A172 (cell line): Measurements from ENCODE around the gene GJA1. TPM values are rescaled to one million over a fixed set of nuclear protein-coding genes. Genes with fewer than 3 reads are reported as not detected.
"Not testable (repeated sequence)": the region's sequence is repeated elsewhere in the genome, so short reads cannot be mapped to it uniquely, and the experiment has no call there.

Source experiments
- DNase-seq: peaks from one replicate; pipeline ENCODE4 v3.0.0-alpha.2; 2015; ENCODE audit warnings: low spot score
- total RNA-seq: library from RNA; depleted of rRNA; stranded (reverse); fragments of >200 nt; shearing (Covaris generic); gene quantifications from 2 replicates; pipeline ENCODE4 v1.2.3, GENCODE V29; 2014; rRNA removed

GJA1 gene
- 59.4 and 65.3 TPM in 2 replicates for total RNA-seq

DNA sequence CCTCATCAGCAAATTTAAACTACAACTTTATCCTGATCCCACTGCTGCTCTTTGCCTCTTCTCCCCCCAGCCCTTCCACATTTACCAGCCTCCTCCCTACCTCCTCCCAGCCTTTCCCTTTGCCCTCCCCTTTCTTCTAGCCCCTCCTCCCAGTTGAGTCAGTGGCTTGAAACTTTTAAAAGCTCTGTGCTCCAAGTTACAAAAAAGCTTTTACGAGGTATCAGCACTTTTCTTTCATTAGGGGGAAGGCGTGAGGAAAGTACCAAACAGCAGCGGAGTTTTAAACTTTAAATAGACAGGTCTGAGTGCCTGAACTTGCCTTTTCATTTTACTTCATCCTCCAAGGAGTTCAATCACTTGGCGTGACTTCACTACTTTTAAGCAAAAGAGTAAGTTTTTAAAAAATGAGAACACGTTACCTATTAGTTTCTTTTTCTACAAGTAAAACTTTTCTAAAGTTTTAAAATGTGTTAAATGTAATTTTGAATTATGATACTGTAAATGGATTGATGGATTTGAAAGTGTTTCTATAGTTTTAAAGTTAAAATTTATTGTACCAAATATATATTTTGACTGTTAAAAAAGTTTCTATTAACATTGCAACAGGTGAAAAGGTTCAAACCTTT lies at the start of gene GJA1:
GJA1 (plus strand) TSS at position 203 of the 626 bp plus-strand sequence. CDS start 11,202 bp downstream, outside the sequence.
- peak; percentile 74 for DNase-seq

DNA sequence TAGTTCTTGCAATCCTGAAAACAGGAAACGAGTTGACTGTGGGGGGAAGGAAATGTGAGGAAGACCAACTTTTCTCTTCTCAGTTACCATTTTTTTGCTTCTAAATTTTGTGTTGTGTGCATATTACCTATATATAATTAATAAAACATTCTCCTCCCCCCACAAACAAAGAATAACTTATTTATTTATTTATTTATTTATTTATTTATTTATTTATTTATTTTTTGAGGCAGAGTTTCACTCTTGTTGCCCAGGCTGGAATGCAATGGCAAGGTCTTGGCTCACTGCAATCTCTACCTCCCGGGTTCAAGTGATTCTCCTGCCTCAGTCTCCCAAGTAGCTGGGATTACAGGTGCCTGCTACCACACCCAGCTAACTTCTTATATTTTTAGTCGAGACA lies 48.9 kb upstream of the GJA1 start:
- DNase-seq, result not testable (repeated sequence)

DNA sequence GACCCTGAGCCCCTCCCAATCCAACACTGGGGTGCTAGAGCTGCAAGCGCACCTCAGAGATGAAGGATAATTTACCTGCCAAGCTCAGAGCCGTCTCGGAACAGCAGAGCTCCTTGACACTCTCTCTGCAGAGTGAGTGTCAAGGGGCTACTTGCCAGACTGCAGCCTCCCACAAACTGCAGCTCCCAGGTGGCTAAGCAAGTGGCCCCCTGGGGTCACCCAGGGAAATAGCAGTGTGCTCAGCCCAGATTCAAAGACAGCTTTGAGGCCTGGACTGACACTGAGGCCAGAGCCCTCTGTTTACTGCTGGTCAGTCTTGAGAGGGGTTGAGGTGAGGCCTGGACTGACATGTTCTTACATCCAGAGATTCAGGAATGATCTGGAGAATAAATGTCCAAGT lies 46.0 kb upstream of the GJA1 start:
- DNase-seq, result no peak

DNA sequence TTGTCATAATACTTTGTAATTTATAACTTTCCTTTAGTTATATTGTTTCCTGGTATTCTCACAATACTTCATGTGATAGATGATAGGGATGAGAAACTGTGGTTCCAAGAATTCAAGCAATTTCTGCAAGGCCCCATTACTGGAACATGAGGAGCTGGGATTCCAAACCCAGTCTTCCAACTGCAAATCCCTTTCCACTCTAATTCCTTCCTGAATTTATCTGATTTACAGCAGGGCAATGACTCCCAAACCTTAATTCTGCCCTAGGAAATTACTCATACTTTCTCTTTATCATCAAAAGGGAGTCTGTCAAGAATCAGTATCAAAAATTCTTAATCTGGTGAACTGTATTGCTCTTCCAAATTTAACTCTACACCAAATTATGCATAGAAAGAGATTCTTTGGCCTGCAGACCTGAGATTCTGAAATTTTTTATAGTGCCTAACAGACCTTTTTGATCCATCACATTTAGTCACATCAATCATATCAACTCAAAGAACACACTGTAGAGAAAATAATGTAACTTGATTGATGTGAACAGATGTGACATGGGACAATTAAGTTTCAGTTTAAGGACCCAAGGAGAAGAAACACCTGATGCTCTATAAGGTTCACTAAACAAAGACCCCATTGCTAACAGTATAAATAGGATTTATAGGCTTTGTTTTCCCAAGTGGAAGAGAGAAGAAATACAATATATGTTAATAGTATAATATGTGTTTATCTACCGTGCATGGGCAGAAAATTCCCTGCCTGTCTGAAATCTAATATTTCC lies 41.5 kb upstream of the GJA1 start:
- no peak for DNase-seq

DNA sequence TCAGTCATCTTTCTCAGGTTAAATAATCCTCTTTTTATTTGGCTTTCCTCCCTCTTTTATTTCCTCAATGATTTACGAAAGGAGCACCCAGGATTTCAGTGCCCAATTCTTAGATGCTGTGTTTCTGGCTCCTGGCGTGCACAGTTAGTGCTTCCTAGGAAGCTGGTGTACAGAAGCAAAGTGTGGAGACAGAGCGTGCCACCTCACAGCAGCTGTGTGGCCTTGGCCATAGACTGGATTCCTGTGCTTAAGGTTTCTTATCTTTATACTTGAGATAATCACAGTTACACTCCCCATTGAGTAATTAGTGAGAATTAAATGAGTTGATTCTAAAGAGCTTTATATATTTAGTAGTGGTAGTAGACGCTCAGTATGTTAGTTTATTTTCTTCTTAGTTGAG lies 39.7 kb upstream of the GJA1 start:
- DNase-seq, result no peak

DNA sequence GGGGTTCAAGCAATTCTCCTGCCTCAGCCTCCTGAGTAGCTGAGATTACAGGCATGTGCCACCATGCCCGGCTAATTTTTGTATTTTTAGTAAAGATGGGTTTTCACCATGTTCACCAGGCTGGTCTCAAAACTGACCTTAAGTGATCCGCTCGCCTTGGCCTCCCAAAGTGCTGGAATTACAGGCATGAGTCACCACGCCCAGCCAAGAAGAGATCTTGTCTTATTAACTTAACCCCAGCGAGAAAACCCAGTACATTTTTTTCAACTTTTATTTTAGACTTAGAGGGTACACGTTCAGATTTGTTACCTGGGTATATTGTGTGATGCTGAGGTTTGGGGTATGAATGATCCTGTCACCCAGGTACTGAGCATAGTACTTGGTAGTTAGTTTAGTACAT lies 38.3 kb upstream of the GJA1 start:
- DNase-seq, result not testable (repeated sequence)

DNA sequence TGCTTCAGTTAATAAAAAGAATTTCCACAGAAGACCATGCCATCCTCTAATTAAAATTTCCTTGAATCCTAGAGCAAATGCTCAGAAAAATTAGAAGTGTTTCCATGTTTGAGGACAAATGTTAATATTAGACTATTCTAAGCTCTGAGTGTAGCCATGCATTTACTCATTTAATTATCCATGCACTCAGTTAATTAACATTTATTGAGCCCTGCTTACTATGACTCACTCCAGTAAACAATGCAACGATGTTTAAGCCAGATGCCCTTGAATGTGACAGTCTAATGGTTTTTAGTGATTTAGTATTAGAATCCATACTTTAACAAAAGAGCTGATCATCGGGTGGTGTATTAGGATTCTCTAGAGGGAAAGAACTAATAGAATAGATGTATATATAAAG lies 37.3 kb upstream of the GJA1 start:
- DNase-seq, result no peak

DNA sequence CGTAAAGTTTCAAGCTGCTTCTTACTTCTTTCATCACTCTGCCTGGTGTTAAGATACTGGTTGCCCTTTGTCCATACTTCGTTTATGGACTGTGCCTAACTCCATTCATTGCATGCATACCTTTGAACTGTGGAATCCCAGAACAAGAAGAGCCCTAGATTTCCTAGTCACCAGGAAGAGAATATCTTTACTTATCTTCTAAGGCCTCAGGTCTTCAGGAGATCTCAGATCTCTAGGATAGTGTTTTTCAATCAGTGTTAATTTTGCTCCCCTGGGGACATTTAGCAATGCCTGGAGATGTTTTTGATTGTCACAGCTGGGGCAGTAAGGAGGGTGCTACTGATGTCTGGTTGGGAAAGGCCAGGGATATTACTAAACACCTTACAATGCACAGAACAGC lies 35.5 kb upstream of the GJA1 start:
- no peak for DNase-seq

DNA sequence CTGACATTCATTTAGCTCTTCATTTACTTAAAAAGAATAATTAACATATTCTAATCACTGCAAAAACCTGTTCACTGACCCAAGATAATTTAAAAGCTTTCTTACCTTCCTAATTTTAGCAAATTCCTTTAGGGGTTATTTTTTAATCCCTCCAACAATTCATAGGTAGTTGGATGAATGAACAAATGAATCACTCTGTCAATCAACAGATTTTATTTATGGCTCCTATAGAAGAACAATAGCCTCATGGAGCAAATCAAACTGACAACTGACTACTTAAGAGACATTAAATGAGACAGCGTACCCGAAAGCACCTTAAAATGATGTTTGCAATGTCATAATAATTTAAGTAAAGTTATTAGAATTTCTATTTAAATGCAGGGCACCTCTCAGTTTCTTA lies 31.5 kb upstream of the GJA1 start:
- no peak for DNase-seq

DNA sequence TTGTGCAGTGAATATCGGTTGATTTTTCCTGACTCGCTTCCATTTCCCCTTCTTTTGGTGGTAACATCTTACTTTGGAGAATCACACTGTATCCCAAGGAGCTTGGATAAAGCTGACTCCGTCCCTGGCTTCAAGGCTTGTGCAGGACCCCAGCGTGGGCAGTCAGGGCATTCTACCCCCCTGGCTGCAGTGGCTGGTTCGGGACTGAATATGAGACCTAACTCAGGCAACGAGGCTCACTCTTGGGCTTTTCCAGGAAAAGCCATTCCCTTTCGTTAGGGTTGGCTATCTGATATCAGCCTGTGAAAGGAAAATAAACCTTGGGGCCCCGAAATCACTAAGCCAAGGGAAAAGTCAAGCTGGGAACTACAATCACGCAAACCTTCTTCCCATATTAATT lies 30.1 kb upstream of the GJA1 start:
- no peak for DNase-seq

DNA sequence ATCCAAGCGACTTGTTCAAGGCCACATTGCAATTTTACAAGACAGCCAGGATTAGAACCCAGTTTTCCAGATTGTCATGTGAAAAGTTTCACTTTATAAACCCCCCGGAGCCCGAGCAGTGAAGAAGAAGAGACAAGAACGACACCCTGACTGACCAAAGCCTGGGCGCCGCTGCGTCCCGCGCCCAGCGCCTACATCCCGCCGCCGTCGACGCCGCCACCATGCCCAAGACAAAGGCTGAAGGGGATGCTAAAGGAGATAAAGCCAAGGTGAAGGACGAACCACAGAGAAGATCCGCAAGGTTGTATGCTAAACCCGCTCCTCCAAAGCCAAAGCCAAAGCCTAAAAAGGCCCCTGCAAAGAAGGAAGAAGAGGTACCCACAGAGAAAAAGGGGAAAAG lies 27.1 kb upstream of the GJA1 start:
- no peak for DNase-seq

DNA sequence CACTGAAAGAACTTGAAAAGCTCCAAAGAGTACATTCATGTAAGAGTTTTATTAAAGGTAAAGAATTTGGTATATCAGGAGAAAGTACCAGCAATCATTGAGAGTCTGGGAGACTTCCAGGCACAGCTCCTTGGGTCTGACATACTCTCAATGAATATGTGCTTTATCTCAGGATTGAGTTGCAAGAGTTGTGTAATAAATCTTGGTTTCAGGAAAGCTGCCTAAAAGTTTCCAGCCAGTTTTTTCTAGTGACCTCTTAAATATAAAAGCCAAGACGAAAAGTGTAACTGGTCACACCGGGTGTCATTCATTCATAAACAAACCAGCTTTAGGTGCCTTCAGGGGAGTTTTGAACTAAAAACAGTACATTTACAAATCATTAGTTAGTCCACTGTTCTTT lies 21.6 kb upstream of the GJA1 start:
- DNase-seq, result no peak

DNA sequence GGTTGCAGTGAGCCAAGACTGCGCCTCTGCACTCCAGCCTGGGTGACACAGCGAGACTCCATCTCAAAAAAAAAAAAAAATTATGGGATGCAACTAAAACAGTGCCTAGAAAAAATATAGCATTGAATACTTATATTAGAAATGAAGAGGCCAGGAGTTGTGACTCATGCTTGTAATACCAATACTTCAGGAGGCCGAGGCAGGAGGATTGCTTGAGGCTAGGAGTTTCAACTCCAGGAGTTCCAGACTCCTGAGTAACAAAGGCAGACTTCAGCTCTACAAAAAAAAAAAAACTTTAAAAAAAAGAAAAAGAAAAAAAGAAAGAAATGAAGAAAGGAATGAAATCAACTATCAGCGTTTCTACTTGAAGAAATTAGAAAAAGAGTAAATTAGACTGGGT lies 17.1 kb upstream of the GJA1 start:
- no peak for DNase-seq

DNA sequence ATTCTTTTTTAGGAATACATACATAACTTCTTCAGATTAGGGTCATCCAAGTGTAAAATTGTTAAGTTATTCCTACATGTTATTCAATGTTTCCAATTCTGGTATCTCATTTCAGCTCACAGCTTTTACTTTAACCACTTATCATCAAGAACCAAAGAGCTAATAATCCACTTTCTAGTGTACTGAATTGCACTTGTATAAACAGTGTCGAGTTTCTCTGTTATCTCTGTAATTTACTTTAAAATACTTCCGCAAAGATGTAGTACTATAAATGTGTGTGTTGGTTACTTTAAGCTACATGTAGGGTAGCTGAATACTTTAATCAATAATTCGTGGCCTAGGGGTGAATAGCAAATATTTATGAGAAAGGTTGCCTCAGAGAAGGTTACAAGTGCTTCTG lies 8.8 kb upstream of the GJA1 start:
- no peak for DNase-seq

DNA sequence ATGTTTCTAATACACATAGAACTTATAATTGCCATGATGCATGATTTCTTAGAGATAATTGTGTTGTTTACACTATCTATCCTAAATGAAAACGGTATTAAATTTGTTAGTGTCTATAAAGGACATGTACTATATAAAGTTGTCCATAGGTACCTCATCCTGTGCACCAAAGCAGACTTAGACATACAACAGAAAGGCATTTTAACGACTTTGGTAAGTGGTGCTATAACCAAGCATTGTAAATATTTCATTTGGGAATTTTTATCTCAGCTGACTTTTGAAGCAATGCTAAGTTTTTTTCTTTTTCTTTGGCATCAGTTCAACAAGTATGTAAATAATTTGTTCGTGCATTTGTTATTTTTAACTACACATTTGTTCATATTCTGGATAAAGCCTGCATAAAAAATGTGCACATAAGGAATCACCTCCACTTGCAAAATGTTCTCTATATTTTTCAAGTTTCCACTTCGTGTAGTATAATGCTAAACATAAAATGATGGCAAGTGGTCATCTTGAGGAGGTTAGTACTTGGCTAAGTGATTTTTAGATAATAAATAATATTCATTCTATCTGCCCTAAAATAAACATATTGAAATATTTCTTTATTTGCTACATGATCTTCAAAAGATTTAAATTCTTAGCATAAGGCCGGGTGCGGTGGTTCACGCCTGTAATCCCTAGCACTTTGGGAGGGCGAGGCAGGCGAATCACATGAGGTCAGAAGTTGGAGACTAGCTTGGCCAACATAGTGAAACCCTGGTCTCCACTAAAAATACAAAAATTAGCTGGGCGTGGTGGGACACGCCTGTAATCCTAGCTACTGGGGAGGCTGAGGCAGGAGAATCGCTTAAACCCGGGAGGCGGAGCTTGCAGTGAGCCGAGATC lies 6.3 kb upstream of the GJA1 start:
- no peak for DNase-seq

DNA sequence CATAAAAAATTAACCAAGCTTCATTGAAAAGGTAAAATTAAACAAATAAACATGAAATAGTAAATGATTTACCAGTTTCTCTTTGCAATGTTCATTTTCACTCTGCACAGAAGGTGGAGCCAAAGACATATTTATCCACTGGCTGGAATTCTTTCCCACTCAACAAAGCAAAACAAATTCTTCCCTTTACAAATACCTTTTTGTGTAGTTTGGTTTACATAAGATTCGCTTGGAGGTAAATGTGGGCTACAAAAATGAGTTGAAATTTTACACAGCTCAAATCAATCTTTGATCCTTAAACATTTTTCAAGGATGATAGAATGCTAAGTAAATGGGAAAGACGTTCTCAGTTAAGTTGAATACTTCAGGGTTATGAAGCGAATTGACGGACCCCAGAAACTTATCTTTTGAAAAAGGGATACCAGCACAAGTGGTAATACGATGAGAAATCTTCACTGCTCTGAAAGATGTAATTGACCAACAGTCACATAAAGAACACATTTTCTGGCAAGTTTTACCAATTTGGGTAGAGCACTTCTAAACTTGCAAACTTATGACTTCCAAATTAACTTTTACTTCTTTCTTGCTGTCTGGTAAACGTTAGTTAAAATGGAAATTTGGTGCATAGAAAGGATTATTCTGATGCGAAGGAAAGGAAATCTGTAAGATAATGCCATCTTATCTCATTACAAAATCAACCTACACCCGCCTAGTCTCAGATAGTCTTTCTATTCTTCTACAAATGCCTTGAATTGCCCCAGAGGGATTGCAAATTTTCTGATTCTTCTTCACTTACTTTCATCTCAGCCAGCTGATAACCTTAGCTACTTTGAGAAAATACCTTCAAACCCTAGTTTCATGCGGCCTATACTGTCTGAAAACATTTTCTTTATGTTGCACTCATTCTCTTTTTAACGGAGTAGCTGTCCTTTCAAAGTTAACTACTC lies 4.7 kb upstream of the GJA1 start:
- DNase-seq, result peak; percentile 27

DNA sequence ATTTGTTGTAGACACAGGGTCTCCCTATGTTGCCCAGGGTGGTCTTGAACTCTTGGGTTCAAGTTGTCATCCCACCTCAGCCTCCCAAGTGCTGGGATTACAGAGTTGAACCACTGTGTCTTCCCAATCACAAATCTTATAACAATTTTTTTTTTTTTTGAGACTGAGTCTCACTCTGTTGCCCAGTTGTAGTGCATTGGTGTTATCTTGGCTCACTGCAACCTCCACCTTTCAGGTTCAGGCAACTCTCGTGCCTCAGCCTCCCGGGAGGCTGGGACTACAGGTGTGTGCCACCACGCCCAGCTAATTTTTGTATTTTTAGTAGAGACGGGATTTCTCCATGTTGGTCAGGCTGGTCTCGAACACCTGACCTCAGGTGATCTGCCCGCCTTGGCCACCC lies 3.7 kb upstream of the GJA1 start:
- not testable (repeated sequence) for DNase-seq

DNA sequence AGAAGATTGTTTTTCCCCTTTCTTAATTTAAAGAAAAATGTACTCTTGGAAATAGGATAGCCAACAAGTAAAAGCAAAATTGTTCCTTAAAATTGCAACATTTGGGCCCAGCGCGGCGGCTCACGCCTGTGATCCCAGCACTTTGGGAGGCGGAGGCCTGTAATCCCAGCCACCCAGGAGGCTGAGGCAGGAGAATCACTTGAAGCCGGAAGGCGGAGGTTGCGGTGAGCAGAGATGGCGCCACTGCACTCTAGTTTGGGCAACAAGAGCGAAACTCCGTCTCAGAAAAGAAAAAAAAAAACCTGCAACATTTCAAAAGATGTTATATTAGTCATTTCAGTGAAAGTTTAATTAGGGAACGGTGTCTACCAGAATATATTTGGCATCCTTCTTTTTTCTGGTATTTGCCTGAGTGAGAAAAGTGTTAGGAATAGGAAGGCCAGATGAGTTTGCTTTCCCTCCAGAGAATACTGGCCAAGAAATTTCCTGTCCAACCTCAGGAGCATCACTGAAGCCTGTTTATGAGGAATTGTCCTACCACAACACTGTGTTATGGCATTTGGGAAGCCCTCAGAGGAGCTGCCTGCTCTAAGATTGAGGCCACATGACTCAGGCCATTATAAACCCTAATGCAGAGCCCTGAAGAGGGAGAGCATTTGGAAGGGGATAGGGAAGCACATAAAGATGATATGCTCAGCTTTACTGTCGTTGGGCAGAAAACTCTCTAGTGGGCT lies 1.2 kb upstream of the GJA1 start:
- DNase-seq, result no peak

DNA sequence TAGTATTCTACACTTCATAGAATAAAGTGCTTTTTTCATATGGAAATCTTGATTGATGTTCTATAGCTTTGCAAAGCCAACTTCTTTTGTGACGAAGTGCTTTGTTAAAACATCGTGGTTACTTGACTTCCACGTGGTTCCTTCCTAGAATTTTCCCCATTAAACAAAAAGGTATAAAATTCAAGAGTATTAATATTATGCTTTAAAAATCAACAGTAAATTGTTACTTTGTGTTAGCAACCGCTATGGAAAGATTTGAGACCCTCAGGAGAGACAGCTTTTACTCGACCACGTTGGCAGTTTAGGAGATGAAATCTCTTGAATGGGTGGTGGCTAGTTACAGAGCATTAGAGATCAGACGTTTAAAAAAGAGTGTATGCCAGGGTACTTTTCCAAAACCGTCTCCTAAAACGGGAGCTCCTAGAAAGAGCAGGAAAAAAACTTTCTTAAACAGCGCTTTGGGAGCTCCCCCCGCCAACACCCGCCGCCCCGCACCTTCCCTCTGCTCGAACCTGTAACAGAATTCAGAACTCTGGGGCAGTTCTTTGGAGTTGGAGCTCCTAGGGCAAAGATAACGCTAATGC lies 920 bp downstream of the GJA1 start:
- DNase-seq, result no peak
